Neural progenitor cell (in vitro differentiated cells): ENCODE results near the gene TMEM87A. TPM values are rescaled to one million over a fixed set of nuclear protein-coding genes. Genes with fewer than 3 reads are reported as not detected.
A peak's percentile ranks its signal among the peaks of the same experiment; 100 is the strongest.
"Not testable (repeated sequence)": the region's sequence is repeated elsewhere in the genome, so short reads cannot be mapped to it uniquely, and the experiment has no call there.

Source experiments
- DNase-seq: peaks from one replicate; pipeline ENCODE4 v3.0.0-alpha.2; 2016; ENCODE audit warnings: low spot score
- H2AFZ ChIP-seq: fragments of 200-600 bp; sonication (generic); replicated peaks from 2 replicates; pipeline ENCODE4 v1.6.1; 2016; ENCODE audit warnings: antibody characterized with exemption
- H3F3A ChIP-seq: fragments of 200-600 bp; sonication (generic); 2 replicates; pipeline ENCODE4 v1.6.1; 2016; ENCODE audit warnings: antibody characterized with exemption, low read depth
- H3K27ac ChIP-seq: fragments of 200-600 bp; sonication (generic); 2 replicates; pipeline ENCODE4 v1.5.1; 2016; ENCODE audit warnings: mild to moderate bottlenecking
- H3K27me3 ChIP-seq: fragments of 200-600 bp; sonication (generic); 2 replicates; pipeline ENCODE4 v1.6.1; 2016; ENCODE audit warnings: mild to moderate bottlenecking, moderate library complexity
- H3K36me3 ChIP-seq: fragments of 200-600 bp; sonication (generic); 2 replicates; pipeline ENCODE4 v1.5.1; 2016
- H3K4me1 ChIP-seq: fragments of 200-600 bp; sonication (generic); 2 replicates; pipeline ENCODE4 v1.6.1; 2016; ENCODE audit warnings: mixed run types
- H3K4me2 ChIP-seq: fragments of 200-600 bp; sonication (generic); 2 replicates; pipeline ENCODE4 v1.6.1; 2016
- H3K4me3 ChIP-seq: fragments of 200-600 bp; sonication (generic); 2 replicates; pipeline ENCODE4 v1.5.1; 2016
- H3K79me2 ChIP-seq: fragments of 200-600 bp; sonication (generic); 2 replicates; pipeline ENCODE4 v1.6.1; 2016; ENCODE audit warnings: low read depth
- H3K9ac ChIP-seq: fragments of 200-600 bp; sonication (generic); 2 replicates; pipeline ENCODE4 v1.6.1; 2016
- H3K9me3 ChIP-seq: fragments of 200-600 bp; sonication (generic); 2 replicates; pipeline ENCODE4 v1.5.1; 2016; ENCODE audit warnings: low read depth
- H4K20me1 ChIP-seq: fragments of 200-600 bp; sonication (generic); 2 replicates; pipeline ENCODE4 v1.6.1; 2016; ENCODE audit warnings: low read depth
- H3K27ac Mint-ChIP-seq: 3 replicates; pipeline ENCODE4 v1.8.0; 2021; ENCODE audit warnings: mixed read lengths
- H3K27me3 Mint-ChIP-seq: 2 replicates; pipeline ENCODE4 v1.8.0; 2022; ENCODE audit warnings: low read depth, mild to moderate bottlenecking, inconsistent platforms, moderate library complexity, mixed read lengths; ENCODE audit not compliant: insufficient read depth
- H3K36me3 Mint-ChIP-seq: 3 replicates; pipeline ENCODE4 v1.8.0; 2021; ENCODE audit warnings: mixed read lengths
- H3K4me1 Mint-ChIP-seq: 3 replicates; pipeline ENCODE4 v1.8.0; 2021; ENCODE audit warnings: mixed read lengths
- H3K4me3 Mint-ChIP-seq: 3 replicates; pipeline ENCODE4 v1.8.0; 2021; ENCODE audit warnings: mild to moderate bottlenecking, moderate library complexity, mixed read lengths
- H3K9me3 Mint-ChIP-seq: 3 replicates; pipeline ENCODE4 v1.8.0; 2020; ENCODE audit warnings: mixed read lengths
- EZH2 ChIP-seq: fragments of 200-600 bp; sonication (generic); IDR thresholded peaks from 2 replicates; pipeline ENCODE4 v1.6.1; 2017; ENCODE audit warnings: antibody characterized with exemption, mild to moderate bottlenecking, moderate library complexity
- EZH2phosphoT487 ChIP-seq: fragments of 200-600 bp; sonication (generic); IDR thresholded peaks from 2 replicates; pipeline ENCODE4 v1.6.1; 2017; ENCODE audit warnings: antibody characterized with exemption
- total RNA-seq: library from RNA; depleted of rRNA; stranded (reverse); fragments of >200 nt; gene quantifications from 2 replicates; pipeline ENCODE4 v1.2.3, GENCODE V29; 2015; ENCODE audit warnings: low replicate concordance
- TF ChIP-seq, protein P1 (sequence below): fragments of 200-600 bp; sonication (generic); IDR thresholded peaks from 2 replicates; pipeline ENCODE4 v1.5.1; 2017; ENCODE audit warnings: antibody characterized with exemption, mild to moderate bottlenecking

TMEM87A gene
- total RNA-seq, 1 donor from 2014 or later: 47.0 TPM

DNA sequence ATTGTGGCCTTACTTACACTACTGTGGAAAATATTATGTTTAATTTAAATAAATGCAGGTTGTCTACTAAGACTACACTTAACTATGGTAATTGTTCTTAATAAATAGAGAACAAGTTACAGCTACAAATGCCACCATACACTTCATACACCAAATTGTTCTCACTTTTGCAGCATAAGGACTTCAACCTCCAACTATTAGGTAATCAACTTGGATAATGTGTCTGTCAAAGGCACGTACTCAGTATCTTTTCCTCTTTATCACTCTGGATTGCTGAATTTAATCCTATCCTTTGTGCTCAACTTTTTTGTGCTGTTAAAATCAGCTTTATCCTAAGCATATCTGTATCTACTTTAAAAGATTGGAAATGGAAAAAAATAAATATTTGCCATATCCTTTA lies 41.6 kb upstream of the TMEM87A start:
- Histone ChIP-seq H3K9me3 (no peaks in the 10 kb centered on the region), H3K27me3 (no peaks in the 10 kb centered on the region), H4K20me1 (no peaks in the 10 kb centered on the region), H3K4me1 (no peaks in the 10 kb centered on the region), H3K4me3 (no peak overlapping the region), H3F3A (no peaks in the 10 kb centered on the region), H3K36me3 (no peaks in the 10 kb centered on the region), H3K9ac (no peak overlapping the region), H2AFZ (no peak overlapping the region), H3K27ac (no peak overlapping the region), H3K79me2 (no peaks in the 10 kb centered on the region), H3K4me2 (no peak overlapping the region)
- no peaks in the 10 kb centered on the region for H3K36me3 Mint-ChIP-seq
- no peaks in the 10 kb centered on the region for H3K4me1 Mint-ChIP-seq
- no peak overlapping the region for H3K27ac Mint-ChIP-seq
- no peak for TF ChIP-seq EZH2phosphoT487
- TF ChIP-seq, protein P1, sequence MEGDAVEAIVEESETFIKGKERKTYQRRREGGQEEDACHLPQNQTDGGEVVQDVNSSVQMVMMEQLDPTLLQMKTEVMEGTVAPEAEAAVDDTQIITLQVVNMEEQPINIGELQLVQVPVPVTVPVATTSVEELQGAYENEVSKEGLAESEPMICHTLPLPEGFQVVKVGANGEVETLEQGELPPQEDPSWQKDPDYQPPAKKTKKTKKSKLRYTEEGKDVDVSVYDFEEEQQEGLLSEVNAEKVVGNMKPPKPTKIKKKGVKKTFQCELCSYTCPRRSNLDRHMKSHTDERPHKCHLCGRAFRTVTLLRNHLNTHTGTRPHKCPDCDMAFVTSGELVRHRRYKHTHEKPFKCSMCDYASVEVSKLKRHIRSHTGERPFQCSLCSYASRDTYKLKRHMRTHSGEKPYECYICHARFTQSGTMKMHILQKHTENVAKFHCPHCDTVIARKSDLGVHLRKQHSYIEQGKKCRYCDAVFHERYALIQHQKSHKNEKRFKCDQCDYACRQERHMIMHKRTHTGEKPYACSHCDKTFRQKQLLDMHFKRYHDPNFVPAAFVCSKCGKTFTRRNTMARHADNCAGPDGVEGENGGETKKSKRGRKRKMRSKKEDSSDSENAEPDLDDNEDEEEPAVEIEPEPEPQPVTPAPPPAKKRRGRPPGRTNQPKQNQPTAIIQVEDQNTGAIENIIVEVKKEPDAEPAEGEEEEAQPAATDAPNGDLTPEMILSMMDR: no peak
- no peak for TF ChIP-seq EZH2
- no peak for DNase-seq
- H3K27me3 Mint-ChIP-seq: no peaks in the 10 kb centered on the region
- H3K4me3 Mint-ChIP-seq: no peak overlapping the region
- no peaks in the 10 kb centered on the region for H3K9me3 Mint-ChIP-seq

DNA sequence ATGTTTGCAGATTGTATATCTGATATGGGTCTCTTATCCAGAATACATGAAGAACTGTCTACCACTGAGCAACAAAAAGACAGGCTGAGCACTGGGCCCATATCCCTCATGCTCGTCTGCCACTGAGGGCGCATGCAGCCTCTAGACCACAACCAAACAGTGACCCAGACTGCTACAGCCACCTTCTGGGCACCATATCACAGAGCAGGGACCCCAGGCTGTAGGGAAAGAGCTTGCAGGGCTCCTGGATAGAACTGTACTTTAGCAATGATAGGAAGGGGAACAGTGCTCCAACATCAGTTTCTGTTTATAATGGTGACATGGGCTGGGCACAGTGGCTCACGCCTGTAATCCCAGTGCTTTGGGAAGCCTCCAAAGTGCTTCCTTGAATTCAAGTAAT lies 40.2 kb upstream of the TMEM87A start:
- Mint-ChIP-seq H3K4me1 (peaks cover 5% of the 10 kb centered on the region), H3K27me3 (no peaks in the 10 kb centered on the region), H3K4me3 (no peak overlapping the region), H3K27ac (no peak overlapping the region), H3K36me3 (no peaks in the 10 kb centered on the region), H3K9me3 (no peaks in the 10 kb centered on the region)
- TF ChIP-seq EZH2phosphoT487 (no peak), EZH2 (no peak)
- TF ChIP-seq, protein P1: no peak
- H4K20me1 ChIP-seq: no peaks in the 10 kb centered on the region
- H3K9me3 ChIP-seq: no peaks in the 10 kb centered on the region
- peaks cover 4% of the 10 kb centered on the region for H3K4me1 ChIP-seq
- no peak overlapping the region for H3K4me3 ChIP-seq
- H3K27ac ChIP-seq: no peak overlapping the region
- DNase-seq: peak; percentile 20
- no peak overlapping the region for H2AFZ ChIP-seq
- H3K36me3 ChIP-seq: no peaks in the 10 kb centered on the region
- no peaks in the 10 kb centered on the region for H3F3A ChIP-seq
- no peaks in the 10 kb centered on the region for H3K27me3 ChIP-seq
- H3K9ac ChIP-seq: no peak overlapping the region
- no peak overlapping the region for H3K4me2 ChIP-seq
- H3K79me2 ChIP-seq: no peaks in the 10 kb centered on the region

DNA sequence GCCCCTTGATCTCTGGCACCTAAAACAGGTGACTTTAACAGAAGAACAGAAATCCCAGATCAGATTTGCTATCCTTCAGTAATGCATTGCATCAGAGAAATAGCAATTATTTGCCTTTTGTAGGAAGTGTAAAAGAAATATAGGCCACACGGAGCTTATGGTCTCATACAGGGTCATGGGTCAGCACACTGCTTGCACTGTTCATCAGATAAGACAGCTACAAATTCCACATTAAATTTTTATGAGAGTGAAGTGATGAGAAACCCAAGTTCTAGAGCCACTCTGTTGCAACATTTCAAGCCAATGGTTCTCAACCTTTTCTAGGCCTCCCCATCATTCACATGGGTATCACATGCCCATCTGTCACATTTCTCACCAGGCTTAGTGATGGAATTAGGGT lies 33.4 kb upstream of the TMEM87A start:
- no peaks in the 10 kb centered on the region for H3K27me3 ChIP-seq
- Mint-ChIP-seq H3K36me3 (no peaks in the 10 kb centered on the region), H3K9me3 (peaks cover 12% of the 10 kb centered on the region), H3K4me3 (no peak overlapping the region), H3K27me3 (no peaks in the 10 kb centered on the region), H3K27ac (no peak overlapping the region), H3K4me1 (peaks cover 5% of the 10 kb centered on the region)
- no peak for TF ChIP-seq EZH2phosphoT487
- no peak for TF ChIP-seq EZH2
- TF ChIP-seq, protein P1: no peak
- H3K79me2 ChIP-seq: no peaks in the 10 kb centered on the region
- H3K4me1 ChIP-seq: peaks cover 4% of the 10 kb centered on the region
- no peaks in the 10 kb centered on the region for H4K20me1 ChIP-seq
- H3K9ac ChIP-seq: no peak overlapping the region
- no peak overlapping the region for H2AFZ ChIP-seq
- no peak overlapping the region for H3K4me3 ChIP-seq
- H3K4me2 ChIP-seq: no peak overlapping the region
- DNase-seq: no peak
- H3F3A ChIP-seq: no peaks in the 10 kb centered on the region
- H3K27ac ChIP-seq: no peak overlapping the region
- H3K36me3 ChIP-seq: no peaks in the 10 kb centered on the region
- no peaks in the 10 kb centered on the region for H3K9me3 ChIP-seq

DNA sequence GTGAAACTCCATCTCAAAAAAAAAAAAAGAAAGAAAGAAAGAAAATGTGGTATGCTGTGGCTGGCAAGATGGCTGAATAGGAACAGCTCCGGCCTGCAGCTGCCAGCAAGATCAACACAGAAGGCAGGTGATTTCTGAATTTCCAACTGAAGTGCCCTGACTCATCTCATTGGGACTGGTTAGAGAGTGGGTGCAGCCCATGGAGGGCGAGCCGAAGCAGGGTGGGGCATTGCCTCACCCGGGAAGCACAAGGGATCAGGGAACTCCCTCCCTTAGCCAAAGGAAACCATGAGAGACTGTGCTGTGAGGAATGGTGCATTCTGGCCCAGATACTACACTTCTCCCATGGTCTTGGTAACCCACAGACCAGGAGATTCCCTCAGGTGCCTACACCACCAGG lies 27.8 kb upstream of the TMEM87A start:
- not testable (repeated sequence) for H4K20me1 ChIP-seq, H3K27me3 ChIP-seq, H3K4me2 ChIP-seq, H3K4me1 Mint-ChIP-seq, H3K27ac Mint-ChIP-seq, H3K9ac ChIP-seq, H3K36me3 ChIP-seq, H3K9me3 ChIP-seq, H2AFZ ChIP-seq, H3K27me3 Mint-ChIP-seq, H3K4me3 Mint-ChIP-seq, H3K36me3 Mint-ChIP-seq, DNase-seq, H3K27ac ChIP-seq, H3K79me2 ChIP-seq, H3K4me1 ChIP-seq, H3F3A ChIP-seq, H3K4me3 ChIP-seq
- peaks cover 12% of the 10 kb centered on the region for H3K9me3 Mint-ChIP-seq
